Esophagus squamous epithelium (tissue), 5 donors: ENCODE data around the gene HNRNPM. TPM values are rescaled to one million over a fixed set of nuclear protein-coding genes. Genes with fewer than 3 reads are reported as not detected.

Source experiments
- DNase-seq: peaks from one replicate; lab custom pipeline; 2025; lab: John Stamatoyannopoulos, UW
- H3K27ac ChIP-seq, 4 donors: fragments of 200-600 bp; sonication (generic); one replicate each; pipeline ENCODE4 v1.5.1; 2016 to 2019; ENCODE audit warnings: mild to moderate bottlenecking in 1 of 4
- H3K27me3 ChIP-seq, 4 donors: fragments of 200-600 bp; sonication (generic); 1 replicate in 3 of 4; 2 replicates in 1 of 4; pipeline versions ENCODE4 v1.5.1 to v1.6.0; 2017 to 2021; ENCODE audit warnings: antibody characterized with exemption in 1 of 4
- H3K36me3 ChIP-seq, 3 donors: fragments of 200-600 bp; sonication (generic); one replicate each; pipeline ENCODE4 v1.5.1; 2016 to 2019
- H3K4me1 ChIP-seq, 3 donors: fragments of 200-600 bp; sonication (generic); one replicate each; pipeline ENCODE4 v1.5.1; 2017 to 2019
- H3K4me3 ChIP-seq, 4 donors: fragments of 200-600 bp; sonication (generic); 1 replicate in 3 of 4; 2 replicates in 1 of 4; pipeline ENCODE4 v1.5.1; 2016 to 2019; ENCODE audit warnings: mild to moderate bottlenecking in 2 of 4, moderate library complexity in 1 of 4
- H3K9me3 ChIP-seq, 3 donors: fragments of 200-600 bp; sonication (generic); one replicate each; pipeline ENCODE4 v1.5.1; 2016 to 2019
- POLR2A ChIP-seq, 4 donors: fragments of 450-650 bp; IDR thresholded peaks; one replicate each; pipeline ENCODE4 v1.6.1; 2017; ENCODE audit warnings: antibody characterized with exemption in 4 of 4, mild to moderate bottlenecking in 4 of 4, moderate library complexity in 3 of 4
- WGBS, 2 donors: methylation state at CpG; one replicate each; pipeline ENCODE4 v1.1.5; 2018; 5-methylcytosine and 5-hydroxymethylcytosine counted together
- intact Hi-C: fragments of 100-400 bp; cut with DNase I; formaldehyde crosslinking; loops from one replicate; pipeline ENCODE4 v1.15.0; 2022
- total RNA-seq, 4 donors: library from RNA; depleted of rRNA; stranded (reverse); fragments of >200 nt; gene quantifications; one replicate each; pipeline ENCODE4 v1.1.0, GENCODE V29; 2016
- TF ChIP-seq, protein P1 (sequence below), 6 experiments: fragments of 450-650 bp in 4 of 6; fragments of 200-600 bp in 2 of 6; sonication (generic) in 2 of 6; IDR thresholded peaks; one replicate each; pipeline ENCODE4 v1.5.1; 2016 to 2019; ENCODE audit warnings: antibody characterized with exemption in 6 of 6, mild to moderate bottlenecking in 4 of 6, moderate library complexity in 4 of 6
- donor health status: DM: yes; HTN: yes; CAD: no.

The HNRNPM gene
- total RNA-seq, 4 donors from 2014 or later: 102 to 162 (median 128) TPM

DNA sequence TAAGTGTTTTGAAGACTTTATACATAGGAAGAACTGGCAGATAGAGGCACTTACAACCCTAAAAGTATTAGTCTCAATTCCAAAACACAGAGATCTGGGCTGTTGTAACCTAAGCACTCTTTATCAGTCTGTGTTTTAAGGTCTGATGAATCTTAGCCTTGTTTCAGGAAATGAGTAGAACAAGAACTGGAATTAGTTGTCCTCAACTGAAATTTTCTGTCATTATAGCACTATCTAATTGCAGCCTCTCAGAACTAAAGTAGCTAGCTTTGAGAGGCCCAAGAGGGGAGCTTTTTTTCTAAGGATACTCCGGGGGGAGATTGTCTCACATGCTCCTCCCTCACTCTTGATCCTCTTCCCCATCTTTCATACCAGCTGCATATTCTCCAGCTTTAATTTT is 13.1 kb downstream of the HNRNPM start:
- peaks cover 23 to 97% (median 61%) of the 10 kb centered on the region in 3 donors for H3K4me1 ChIP-seq
- H3K27me3 ChIP-seq: no peaks in the 10 kb centered on the region
- H3K9me3 ChIP-seq: no peaks in the 10 kb centered on the region
- H3K27ac ChIP-seq: peak overlapping the region in 2 of 4 donors; percentile 7 to 31
- H3K36me3 ChIP-seq: peaks cover 6 to 77% (median 8%) of the 10 kb centered on the region in 3 donors
- TF ChIP-seq, protein P1, sequence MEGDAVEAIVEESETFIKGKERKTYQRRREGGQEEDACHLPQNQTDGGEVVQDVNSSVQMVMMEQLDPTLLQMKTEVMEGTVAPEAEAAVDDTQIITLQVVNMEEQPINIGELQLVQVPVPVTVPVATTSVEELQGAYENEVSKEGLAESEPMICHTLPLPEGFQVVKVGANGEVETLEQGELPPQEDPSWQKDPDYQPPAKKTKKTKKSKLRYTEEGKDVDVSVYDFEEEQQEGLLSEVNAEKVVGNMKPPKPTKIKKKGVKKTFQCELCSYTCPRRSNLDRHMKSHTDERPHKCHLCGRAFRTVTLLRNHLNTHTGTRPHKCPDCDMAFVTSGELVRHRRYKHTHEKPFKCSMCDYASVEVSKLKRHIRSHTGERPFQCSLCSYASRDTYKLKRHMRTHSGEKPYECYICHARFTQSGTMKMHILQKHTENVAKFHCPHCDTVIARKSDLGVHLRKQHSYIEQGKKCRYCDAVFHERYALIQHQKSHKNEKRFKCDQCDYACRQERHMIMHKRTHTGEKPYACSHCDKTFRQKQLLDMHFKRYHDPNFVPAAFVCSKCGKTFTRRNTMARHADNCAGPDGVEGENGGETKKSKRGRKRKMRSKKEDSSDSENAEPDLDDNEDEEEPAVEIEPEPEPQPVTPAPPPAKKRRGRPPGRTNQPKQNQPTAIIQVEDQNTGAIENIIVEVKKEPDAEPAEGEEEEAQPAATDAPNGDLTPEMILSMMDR (IDR thresholded peaks at IDR 0.05): no peak
- TF ChIP-seq POLR2A (IDR thresholded peaks at IDR 0.05): no peak
- WGBS, 2 donors: 47 to 76% methylated on average over 1 of the region's 1 CpG
- H3K4me3 ChIP-seq: no peak overlapping the region
- intact Hi-C loops: no loop called here
- DNase-seq: no peak

DNA sequence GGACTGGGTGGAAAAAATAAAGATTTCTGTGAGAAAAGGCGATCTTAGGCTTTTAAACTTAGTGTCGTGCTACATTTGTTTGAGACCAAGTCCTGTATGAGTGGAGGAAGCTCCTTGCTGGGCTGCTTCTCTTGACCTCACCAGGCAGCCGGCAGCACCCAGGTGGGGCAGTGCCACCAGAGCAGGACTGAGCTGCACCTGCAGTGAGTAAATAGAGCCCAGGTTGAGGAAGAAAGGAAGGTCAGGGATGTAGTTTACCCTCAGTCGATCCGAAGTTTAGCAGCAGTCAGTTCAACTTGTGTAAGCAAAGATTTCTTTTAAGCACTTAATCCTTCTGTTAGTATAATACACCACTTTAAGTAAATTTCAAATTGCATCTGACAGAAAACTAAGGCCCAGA is 13.6 kb downstream of the HNRNPM start:
- H3K4me1 ChIP-seq: peaks cover 18 to 97% (median 55%) of the 10 kb centered on the region in 3 donors
- H3K36me3 ChIP-seq: peaks cover 6 to 77% (median 8%) of the 10 kb centered on the region in 3 donors
- TF ChIP-seq, protein P1 (IDR thresholded peaks at IDR 0.05): no peak
- no peak for TF ChIP-seq POLR2A (IDR thresholded peaks at IDR 0.05)
- no peaks in the 10 kb centered on the region for H3K27me3 ChIP-seq
- WGBS, 2 donors: 40 to 48% methylated on average over 5 of the region's 5 CpGs
- H3K9me3 ChIP-seq: no peaks in the 10 kb centered on the region
- DNase-seq: no peak
- peak overlapping the region in 3 of 4 donors; percentile 7 to 31 (median 26) for H3K27ac ChIP-seq
- intact Hi-C loops: no loop called here
- H3K4me3 ChIP-seq: no peak overlapping the region

DNA sequence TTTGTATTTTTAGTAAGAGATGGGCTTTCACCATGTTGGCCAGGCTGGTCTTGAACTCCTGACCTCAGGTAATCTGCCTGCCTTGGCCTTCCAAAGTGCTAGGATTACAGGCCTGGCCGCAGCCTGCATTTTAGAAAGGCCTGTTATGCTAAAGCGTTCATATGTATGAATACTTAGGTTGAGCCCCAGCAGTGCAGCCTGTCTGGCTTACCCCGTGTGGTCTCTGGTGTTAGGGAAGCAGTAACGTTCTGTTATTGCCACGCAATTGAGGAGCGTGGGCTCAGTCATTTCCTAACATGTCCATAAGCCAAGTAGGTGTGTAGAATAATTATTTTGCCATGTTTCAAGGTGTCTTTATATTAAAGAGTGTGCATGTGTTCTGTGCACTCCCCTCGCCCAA is 14.3 kb downstream of the HNRNPM start:
- Histone ChIP-seq H3K27me3 (no peaks in the 10 kb centered on the region), H3K36me3 (peaks cover 11 to 77% (median 13%) of the 10 kb centered on the region in 3 donors), H3K9me3 (no peaks in the 10 kb centered on the region), H3K4me1 (peaks cover 13 to 96% (median 48%) of the 10 kb centered on the region in 3 donors), H3K4me3 (peak overlapping the region in 1 of 4 donors; percentile 11), H3K27ac (peak overlapping the region in 2 of 4 donors; percentile 26 to 31)
- intact Hi-C loops: no loop called here
- 59 to 96% methylated on average over 2 to 7 of the region's 7 CpGs for WGBS, 2 donors
- no peak for DNase-seq
- TF ChIP-seq POLR2A (IDR thresholded peaks at IDR 0.05): no peak
- TF ChIP-seq, protein P1 (IDR thresholded peaks at IDR 0.05): no peak

DNA sequence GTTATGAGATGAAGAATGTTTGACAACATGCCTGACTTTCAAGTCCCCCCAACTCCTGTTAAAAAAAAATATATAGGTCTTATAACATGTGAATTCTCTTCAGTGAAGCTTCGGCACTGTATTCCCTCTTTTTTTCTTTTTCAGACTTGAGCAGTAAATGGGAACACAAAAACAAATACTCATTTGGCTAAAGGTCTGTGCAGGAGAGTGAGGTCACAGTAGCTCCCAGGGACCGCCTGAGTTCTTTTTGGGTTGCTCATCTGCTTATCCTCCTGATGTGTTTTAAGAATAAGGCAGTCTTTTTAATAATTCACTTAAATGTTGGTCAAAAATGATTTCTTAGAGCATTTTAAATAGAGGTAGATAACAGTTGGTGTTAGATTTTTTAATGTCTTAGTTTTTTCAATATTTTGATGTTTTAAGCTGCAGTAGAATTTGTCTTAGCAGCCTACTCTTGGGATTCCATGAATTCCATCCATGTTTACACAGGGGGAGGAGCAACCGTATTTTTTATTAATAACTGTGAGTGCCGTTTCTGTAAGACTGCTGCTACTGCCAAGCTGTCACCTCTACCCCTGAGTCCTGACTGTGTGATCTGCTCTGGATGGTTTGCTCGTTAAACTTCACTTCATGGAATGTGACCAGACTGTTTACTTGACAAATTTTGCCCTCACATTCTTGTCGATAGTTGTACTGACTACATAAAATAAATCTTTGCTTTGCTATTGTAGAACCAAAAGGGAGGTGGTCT is 14.9 kb downstream of the HNRNPM start:
- no peak for DNase-seq
- Histone ChIP-seq H3K27me3 (no peaks in the 10 kb centered on the region), H3K9me3 (no peaks in the 10 kb centered on the region), H3K27ac (peak overlapping the region in 2 of 4 donors; percentile 26 to 31), H3K36me3 (peaks cover 11 to 83% (median 19%) of the 10 kb centered on the region in 3 donors), H3K4me3 (no peak overlapping the region), H3K4me1 (peaks cover 13 to 90% (median 43%) of the 10 kb centered on the region in 3 donors)
- WGBS, 2 donors: 41 to 45% methylated on average over 6 of the region's 6 CpGs
- intact Hi-C loops: no loop called here
- no peak for TF ChIP-seq POLR2A (IDR thresholded peaks at IDR 0.05)
- TF ChIP-seq, protein P1 (IDR thresholded peaks at IDR 0.05): no peak
